OCI-LY7 (cell line): ENCODE data around the gene RASEF. TPM values are rescaled to one million over a fixed set of nuclear protein-coding genes. Genes with fewer than 3 reads are reported as not detected.

ENCODE experiments used
- BruUV-seq: library from RNA; stranded (reverse); fragments of 400-500 nt; replicated peaks from 2 replicates; lab custom pipeline; 2021; lab: Mats Ljungman, UMichigan
- CTCF ChIA-PET: fragments of 300-600 bp; sonication (Branson Sonifier 250); formaldehyde crosslinking; loops from one replicate; lab custom pipeline; 2022; ENCODE audit warnings: antibody characterized with exemption; ENCODE audit not compliant: unreplicated experiment; lab: Charles Lee
- POLR2A ChIA-PET: fragments of 300-600 bp; sonication (Branson Sonifier 250); formaldehyde crosslinking; loops from one replicate; lab custom pipeline; 2022; ENCODE audit warnings: antibody characterized with exemption; lab: Charles Lee
- DNase-seq: peaks from one replicate; pipeline ENCODE4 v3.0.0-alpha.2; 2015; ENCODE audit warnings: low spot score
- H2AFZ ChIP-seq: fragments of 200-600 bp; sonication (generic), shearing (Covaris generic); 2 replicates; pipeline ENCODE4 v1.6.1; 2014; ENCODE audit warnings: mild to moderate bottlenecking, antibody characterized with exemption, low read length, moderate library complexity
- H3K27ac ChIP-seq: fragments of 200-600 bp; sonication (generic); 2 replicates; pipeline ENCODE4 v1.5.1; 2014; ENCODE audit warnings: mixed run types, low read depth, mild to moderate bottlenecking, moderate library complexity, low read length, inconsistent platforms; ENCODE audit not compliant: poor library complexity, severe bottlenecking
- H3K36me3 ChIP-seq: fragments of 200-600 bp; sonication (generic); 2 replicates; pipeline ENCODE4 v1.6.1; 2014; ENCODE audit warnings: mild to moderate bottlenecking, antibody characterized with exemption, low read length, moderate library complexity, mixed read lengths; ENCODE audit not compliant: insufficient read depth
- H3K4me1 ChIP-seq: fragments of 200-600 bp; sonication (generic); 2 replicates; pipeline ENCODE4 v1.5.1; 2014; ENCODE audit warnings: mild to moderate bottlenecking, low read length; ENCODE audit not compliant: insufficient read depth, poor library complexity, severe bottlenecking
- H3K4me2 ChIP-seq: fragments of 200-600 bp; sonication (generic); 2 replicates; pipeline ENCODE4 v1.6.1; 2014; ENCODE audit warnings: mild to moderate bottlenecking, low read length
- H3K4me3 ChIP-seq: fragments of 200-600 bp; sonication (generic); 2 replicates; pipeline ENCODE4 v1.5.1; 2014; ENCODE audit warnings: mild to moderate bottlenecking, low read depth, low read length; ENCODE audit not compliant: poor library complexity, severe bottlenecking
- H3K79me2 ChIP-seq: fragments of 200-600 bp; sonication (generic); 2 replicates; pipeline ENCODE4 v1.6.1; 2016; ENCODE audit warnings: low read depth, mild to moderate bottlenecking, low read length, moderate library complexity, mixed read lengths; ENCODE audit not compliant: insufficient read depth
- H3K9me2 ChIP-seq: fragments of 200-600 bp; sonication (generic); 2 replicates; pipeline ENCODE4 v1.6.1; 2016; ENCODE audit warnings: mild to moderate bottlenecking, low read length, mixed read lengths; ENCODE audit not compliant: insufficient read depth
- H3K9me3 ChIP-seq: fragments of 200-600 bp; sonication (generic); 2 replicates; pipeline ENCODE4 v1.6.1; 2014; ENCODE audit warnings: mild to moderate bottlenecking, mixed run types, low read length, mixed read lengths
- H4K20me1 ChIP-seq: fragments of 200-600 bp; sonication (generic); 2 replicates; pipeline ENCODE4 v1.6.1; 2014; ENCODE audit warnings: mild to moderate bottlenecking, antibody characterized with exemption, low read length, moderate library complexity, mixed read lengths; ENCODE audit not compliant: insufficient read depth
- CTCF ChIP-seq: fragments of 200-600 bp; sonication (generic); conservative IDR thresholded peaks from 2 replicates; pipeline ENCODE4 v1.5.1; 2014; ENCODE audit warnings: mild to moderate bottlenecking, antibody characterized with exemption, low read length, moderate library complexity, mixed read lengths
- EZH2phosphoT487 ChIP-seq: fragments of 200-600 bp; sonication (generic); IDR thresholded peaks from 2 replicates; pipeline ENCODE4 v1.6.1; 2018; ENCODE audit warnings: low read depth, borderline replicate concordance, mild to moderate bottlenecking, mixed run types, antibody characterized with exemption, low read length, moderate library complexity, mixed read lengths
- intact Hi-C: fragments of 100-400 bp; cut with micrococcal nuclease; formaldehyde crosslinking; loops from one replicate; pipeline ENCODE4 v1.10.0; 2022; ENCODE audit not compliant: unreplicated experiment
- total RNA-seq, 2 experiments: library from RNA; depleted of rRNA in 1 of 2; stranded (reverse); fragments of >200 nt in 1 of 2; shearing (Covaris generic) in 1 of 2; gene quantifications; 2 replicates each; pipeline ENCODE4 v1.2.3, GENCODE V29; 2014 to 2022

Gene RASEF
- total RNA-seq, 2 experiments from 2014 or later: not detected

- CTCF ChIA-PET: no interaction called here
- no peak overlapping the region for H3K4me3 ChIP-seq
- no peak for TF ChIP-seq EZH2phosphoT487
- TF ChIP-seq CTCF: no peak
- H3K9me3 ChIP-seq: no peaks in the 10 kb centered on the region
- no peaks in the 10 kb centered on the region for H3K9me2 ChIP-seq
- H3K4me1 ChIP-seq: no peaks in the 10 kb centered on the region
- no peak for DNase-seq
- no TSS peak for BruUV-seq
- POLR2A ChIA-PET: no interaction called here
- H3K79me2 ChIP-seq: no peaks in the 10 kb centered on the region
- intact Hi-C loops: no loop called here
- H3K36me3 ChIP-seq: no peaks in the 10 kb centered on the region
- no peak overlapping the region for H3K27ac ChIP-seq
- no peak overlapping the region for H3K4me2 ChIP-seq
- no peak overlapping the region for H2AFZ ChIP-seq
- H4K20me1 ChIP-seq: no peaks in the 10 kb centered on the region
These were observed 23.6 kb downstream of the RASEF start for GRCh38 chr9:83039303-83039702.

- ChIA-PET POLR2A (no interaction called here), CTCF (no interaction called here)
These were observed 26.9 kb downstream of the RASEF start for GRCh38 chr9:83036043-83036442.

GRCh38 chr9:83035143-83035542, 27.8 kb downstream of the RASEF start:
- ChIA-PET POLR2A (no interaction called here), CTCF (no interaction called here)
- H3K9me3 ChIP-seq: no peaks in the 10 kb centered on the region
- DNase-seq: no peak
- H3K4me1 ChIP-seq: no peaks in the 10 kb centered on the region
- H3K36me3 ChIP-seq: no peaks in the 10 kb centered on the region
- TF ChIP-seq EZH2phosphoT487 (no peak), CTCF (no peak)
- H4K20me1 ChIP-seq: no peaks in the 10 kb centered on the region
- no TSS peak for BruUV-seq
- H3K4me3 ChIP-seq: no peak overlapping the region
- no peak overlapping the region for H3K4me2 ChIP-seq
- H2AFZ ChIP-seq: no peak overlapping the region
- no peaks in the 10 kb centered on the region for H3K9me2 ChIP-seq
- H3K27ac ChIP-seq: no peak overlapping the region
- no peaks in the 10 kb centered on the region for H3K79me2 ChIP-seq
- intact Hi-C loops: no loop called here

More at GRCh38 chr9:83036043-83036442, 26.9 kb downstream of the RASEF start:
- H3K36me3 ChIP-seq: no peaks in the 10 kb centered on the region
- no peak overlapping the region for H3K27ac ChIP-seq
- TF ChIP-seq EZH2phosphoT487 (no peak), CTCF (no peak)
- no peaks in the 10 kb centered on the region for H3K9me3 ChIP-seq
- H3K79me2 ChIP-seq: no peaks in the 10 kb centered on the region
- DNase-seq: no peak
- intact Hi-C loops: no loop called here
- H3K4me2 ChIP-seq: no peak overlapping the region
- no peak overlapping the region for H3K4me3 ChIP-seq
- no peaks in the 10 kb centered on the region for H4K20me1 ChIP-seq
- no TSS peak for BruUV-seq
- no peak overlapping the region for H2AFZ ChIP-seq
- no peaks in the 10 kb centered on the region for H3K4me1 ChIP-seq
- no peaks in the 10 kb centered on the region for H3K9me2 ChIP-seq
